ENCODE measurements around the gene TIMM9.
"Not testable (repeated sequence)": the region's sequence is repeated elsewhere in the genome, so short reads cannot be mapped to it uniquely, and the experiment has no call there.

The TIMM9 gene, protein sequence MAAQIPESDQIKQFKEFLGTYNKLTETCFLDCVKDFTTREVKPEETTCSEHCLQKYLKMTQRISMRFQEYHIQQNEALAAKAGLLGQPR

DNA sequence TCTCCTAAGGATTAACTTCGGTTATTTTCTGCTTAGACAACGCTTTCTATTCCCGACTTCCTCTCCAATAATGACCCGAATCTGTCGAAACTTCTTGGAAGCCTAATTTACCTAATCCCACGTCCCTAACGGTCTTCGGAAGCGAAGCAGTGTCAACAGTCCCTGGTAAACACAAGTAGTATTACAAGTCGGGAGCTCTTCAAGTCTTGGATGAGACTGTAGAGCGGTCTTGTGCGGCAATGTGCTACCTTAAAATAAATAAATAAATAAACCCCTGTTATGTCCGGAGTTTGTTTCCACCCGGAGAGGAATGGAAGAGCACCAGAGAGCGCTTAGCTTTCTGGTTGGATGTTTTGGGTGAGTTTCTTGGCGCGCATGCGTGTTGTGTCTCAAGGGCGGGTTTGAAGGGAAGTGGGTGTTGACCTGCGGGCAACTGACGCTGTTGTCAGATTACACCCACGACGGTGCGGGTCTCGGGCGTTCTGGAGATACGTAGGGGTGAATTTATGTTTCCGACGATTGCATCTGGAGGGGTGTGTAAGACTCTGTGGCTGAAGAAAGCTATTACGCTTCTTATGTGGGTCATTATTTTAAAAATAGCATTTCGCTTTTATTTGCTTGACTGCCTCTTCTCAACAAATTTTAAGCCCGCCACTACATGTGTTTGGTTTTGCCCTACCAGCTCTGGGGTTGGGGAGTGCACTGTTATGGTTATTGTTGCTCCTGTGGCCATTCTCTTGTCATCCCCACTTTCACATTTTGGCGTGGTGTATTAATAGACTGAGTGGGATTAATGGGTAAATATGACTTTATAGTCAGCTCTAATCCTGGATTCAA lies at the start of gene TIMM9, which contains the start of gene KIAA0586:
TSS of gene TIMM9 (minus strand) at position 251 of the 837 bp plus-strand sequence. CDS start 15,586 bp downstream, outside the sequence.
TSS of gene KIAA0586 (plus strand) at position 439 of the 837 bp plus-strand sequence. CDS start 546 bp downstream, outside the sequence.
- peak; percentile 90 to 95 for DNase-seq (ENCODE audit: low read depth in 2 of 2)

DNA sequence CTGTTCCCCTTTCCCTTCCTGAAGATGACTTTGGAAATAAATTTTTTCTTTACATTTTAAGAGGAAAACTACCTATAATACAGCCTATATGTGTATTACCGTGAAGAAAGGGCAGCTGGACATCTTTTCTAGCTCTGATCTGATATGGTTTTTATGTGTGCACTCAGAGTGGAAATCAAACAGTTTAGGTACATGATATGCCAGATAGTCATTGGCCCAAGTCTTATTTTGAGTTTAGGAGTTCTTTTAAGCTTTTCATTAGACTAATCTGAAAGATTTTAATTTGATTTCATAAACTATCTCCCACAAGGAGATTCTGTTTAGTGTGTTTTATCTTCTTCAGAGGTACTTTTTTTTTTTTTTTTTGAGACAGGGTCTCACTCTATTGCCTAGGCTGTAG lies 49.0 kb upstream of the TIMM9 start:
- no peak for DNase-seq (ENCODE audit: low read depth in 2 of 2)

DNA sequence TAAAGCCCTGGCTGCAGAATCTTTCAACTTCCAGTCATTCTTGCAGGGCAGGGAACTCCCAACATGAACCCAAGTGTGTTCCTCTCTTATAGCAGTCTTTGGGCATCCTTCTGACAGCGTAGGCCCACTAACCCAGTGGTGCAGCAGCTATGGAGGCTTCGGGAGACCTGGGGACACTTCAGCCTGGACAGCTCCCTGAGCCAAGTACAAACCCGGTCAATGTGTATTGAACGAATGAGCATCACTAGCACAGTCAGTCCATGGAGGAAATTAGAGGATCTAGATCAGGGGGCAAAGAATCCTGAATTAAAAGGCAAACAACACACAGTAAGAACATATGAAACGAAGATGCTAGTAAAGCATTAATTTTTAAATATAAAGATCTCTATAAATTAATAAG lies 42.0 kb upstream of the TIMM9 start:
- DNase-seq (ENCODE audit: low read depth in 2 of 2), result no peak

DNA sequence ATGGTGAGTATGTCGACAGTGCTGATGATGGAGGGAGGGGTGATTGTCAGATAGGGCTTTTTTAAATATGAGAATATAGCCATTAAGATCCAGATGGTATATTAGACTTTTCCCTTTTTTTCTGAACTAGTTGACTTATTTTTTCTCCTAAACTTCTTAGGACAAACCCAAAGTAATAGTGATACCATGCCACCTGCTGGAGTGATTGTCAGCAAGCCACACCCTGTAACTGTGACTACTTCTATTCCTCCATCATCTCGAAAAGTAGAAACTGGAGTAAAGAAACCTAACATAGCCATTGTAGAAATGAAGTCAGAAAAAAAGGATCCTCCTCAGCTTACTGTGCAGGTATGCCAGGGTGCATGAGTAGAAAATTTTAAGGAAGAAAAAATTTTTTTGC lies 40.2 kb upstream of the TIMM9 start:
- DNase-seq (ENCODE audit: low read depth in 2 of 2), result no peak

DNA sequence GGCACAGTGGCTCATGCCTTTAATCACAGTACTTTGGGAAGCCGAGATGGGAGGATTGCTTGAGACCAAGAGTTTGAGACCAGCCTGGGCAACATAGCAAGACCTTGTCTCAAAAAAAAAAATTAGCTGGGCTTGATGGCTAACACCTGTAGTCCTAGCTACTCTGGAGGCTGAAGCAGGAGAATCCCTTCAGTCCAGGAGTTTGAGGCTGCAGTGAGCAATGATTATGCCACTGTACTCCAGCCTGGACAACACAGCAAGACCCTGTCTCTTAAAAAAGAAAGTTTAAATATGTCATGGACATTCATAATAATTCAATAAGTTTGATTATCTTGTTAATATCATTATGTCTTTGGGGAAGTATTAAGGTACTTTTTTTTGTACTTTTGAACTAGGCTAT lies 39.1 kb upstream of the TIMM9 start:
- DNase-seq (ENCODE audit: low read depth in 2 of 2), result no peak

DNA sequence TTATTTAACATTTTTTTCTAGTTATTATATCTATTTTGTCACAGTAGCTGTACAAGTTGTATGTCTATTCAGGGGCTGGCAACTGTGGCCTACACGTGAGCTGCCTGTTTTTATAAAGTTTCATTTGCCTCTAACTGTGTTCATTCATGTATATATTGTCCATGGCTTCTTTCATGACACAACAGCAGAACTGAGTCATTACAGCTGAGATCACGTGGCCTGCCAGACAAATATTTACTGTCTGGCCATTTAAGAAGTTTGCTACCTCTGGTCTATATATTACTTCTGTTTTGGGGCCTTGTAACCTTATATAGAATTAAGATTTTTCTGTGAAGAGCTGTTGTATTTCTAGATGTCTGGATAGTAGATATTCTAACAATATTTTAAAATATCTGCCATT lies 38.1 kb upstream of the TIMM9 start:
- DNase-seq (ENCODE audit: low read depth in 2 of 2), result no peak

DNA sequence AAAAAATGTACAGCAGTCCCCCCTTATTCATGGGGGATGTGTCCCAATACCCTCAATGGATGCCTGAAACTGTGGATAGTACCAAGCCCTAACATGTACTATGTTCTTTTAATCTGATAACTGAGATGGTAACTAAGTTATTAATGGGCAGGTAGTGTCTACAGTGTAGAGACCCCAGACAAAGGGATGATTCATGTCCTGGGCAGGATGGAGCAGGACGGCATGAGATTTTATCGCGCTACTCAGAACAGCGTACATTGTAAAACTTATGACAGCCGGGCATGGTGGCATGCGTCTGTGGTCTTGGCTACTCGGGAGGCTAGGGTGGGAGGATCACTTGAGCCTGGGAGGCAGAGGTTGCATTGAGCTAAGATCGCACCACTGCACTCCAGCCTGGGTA lies 37.3 kb upstream of the TIMM9 start:
- no peak for DNase-seq (ENCODE audit: low read depth in 2 of 2)

DNA sequence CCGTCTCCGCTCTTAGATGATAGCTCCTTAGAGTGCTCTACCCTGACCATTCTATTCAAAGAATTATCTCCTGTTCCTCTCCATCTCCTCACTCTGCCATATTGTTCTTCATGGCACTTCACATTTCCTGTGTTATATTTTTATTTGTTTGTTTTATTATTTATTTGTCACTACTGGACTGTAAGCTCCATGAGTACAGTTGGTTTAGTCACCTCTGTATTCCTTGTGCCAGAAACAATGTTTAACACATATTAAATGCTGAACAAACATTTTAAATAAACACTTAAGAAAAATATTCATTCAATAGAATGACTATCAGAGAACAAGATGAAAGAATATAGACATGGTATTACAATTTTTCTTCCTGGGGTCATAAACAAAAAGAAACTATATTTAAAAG lies 35.8 kb upstream of the TIMM9 start:
- DNase-seq (ENCODE audit: low read depth in 2 of 2), result no peak

DNA sequence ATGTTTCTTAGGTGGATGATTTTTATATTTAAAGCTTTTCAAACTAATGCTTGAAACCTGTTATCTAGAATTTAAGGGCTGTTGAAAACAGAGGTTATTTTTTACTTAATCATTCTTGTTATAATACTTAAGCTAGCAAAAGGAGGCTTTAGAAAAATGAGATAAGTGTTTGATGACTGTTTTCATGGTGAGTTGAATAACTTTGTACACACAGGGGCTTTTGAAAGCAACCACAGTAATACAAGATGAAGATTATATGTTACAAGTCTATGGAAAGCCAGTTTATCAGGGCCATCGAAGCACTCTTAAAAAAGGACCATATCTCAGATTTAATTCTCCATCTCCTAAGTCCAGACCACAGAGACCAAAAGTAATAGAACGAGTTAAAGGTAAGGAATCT lies 33.4 kb upstream of the TIMM9 start:
- no peak for DNase-seq (ENCODE audit: low read depth in 2 of 2)

DNA sequence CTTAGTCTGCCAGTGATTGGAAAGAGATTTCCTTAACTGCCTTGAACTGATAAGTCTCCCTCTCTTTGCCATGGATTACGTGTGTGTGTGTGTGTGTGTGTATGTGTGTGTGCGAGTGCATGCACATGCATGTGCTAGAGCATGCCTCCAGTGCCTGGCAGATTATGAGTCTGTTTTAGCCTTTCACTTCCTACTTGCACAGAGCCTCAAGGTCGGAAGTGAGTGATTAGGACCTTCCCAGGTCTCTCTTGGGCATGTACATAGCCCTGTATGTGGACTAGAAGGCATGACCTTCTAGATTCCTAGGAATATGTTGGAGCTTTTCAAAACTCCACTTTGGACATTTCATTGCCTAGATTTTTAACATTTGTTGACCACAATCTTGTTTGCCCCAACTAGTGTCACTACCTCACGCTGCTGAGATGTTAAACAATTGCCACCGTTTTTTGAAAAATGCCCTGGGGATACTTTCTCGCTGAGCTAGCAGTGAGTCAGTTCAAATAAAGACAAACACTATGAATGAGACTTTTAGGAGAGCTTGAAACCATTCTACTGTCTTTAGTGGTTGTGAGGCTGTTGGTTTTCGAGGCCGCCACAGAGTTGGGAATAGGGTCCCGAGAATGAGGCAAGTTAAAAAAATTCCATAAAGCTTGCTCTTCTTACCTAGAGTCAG lies 28.4 kb upstream of the TIMM9 start:
- DNase-seq (ENCODE audit: low read depth in 2 of 2), result no peak

DNA sequence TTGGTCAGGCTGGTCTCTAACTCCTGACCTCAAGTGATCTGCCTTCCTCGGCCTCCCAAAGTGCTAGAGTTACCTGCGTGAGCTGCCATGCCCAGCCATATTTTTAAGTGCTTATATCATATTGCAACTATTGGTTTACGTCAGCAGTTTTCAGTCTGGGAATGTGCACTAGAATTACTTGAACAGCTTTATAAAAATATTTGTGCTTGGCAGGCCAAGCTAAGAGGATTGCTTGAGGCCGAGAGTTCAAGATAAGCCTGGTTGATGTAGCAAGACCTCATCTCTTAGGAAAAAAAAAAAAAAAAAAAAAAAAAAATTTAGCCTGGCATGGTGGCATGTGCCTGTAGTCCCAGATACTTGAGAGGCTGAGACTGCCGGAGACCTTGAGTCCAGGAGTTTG lies 17.3 kb upstream of the TIMM9 start:
- DNase-seq (ENCODE audit: low read depth in 2 of 2), result no peak

DNA sequence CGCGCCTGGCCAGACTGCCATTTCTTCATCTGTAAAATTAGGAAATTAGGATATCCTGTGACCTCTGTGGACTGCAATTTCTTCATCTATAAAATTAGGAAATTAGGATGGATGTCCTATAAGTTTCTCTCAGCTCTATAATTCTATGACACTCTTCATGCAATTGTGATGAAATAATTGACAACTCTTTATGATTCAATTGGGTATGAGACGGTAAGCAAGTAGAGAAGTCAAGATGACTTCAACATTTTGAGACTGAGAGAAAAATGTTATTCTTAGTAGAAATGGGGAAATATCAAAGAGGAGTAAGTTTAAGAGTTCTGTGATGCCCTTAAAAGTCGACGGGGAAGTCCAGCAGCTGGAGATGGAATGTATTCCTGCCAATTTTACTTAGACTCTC lies 12.1 kb upstream of the TIMM9 start:
- no peak for DNase-seq (ENCODE audit: low read depth in 2 of 2)

DNA sequence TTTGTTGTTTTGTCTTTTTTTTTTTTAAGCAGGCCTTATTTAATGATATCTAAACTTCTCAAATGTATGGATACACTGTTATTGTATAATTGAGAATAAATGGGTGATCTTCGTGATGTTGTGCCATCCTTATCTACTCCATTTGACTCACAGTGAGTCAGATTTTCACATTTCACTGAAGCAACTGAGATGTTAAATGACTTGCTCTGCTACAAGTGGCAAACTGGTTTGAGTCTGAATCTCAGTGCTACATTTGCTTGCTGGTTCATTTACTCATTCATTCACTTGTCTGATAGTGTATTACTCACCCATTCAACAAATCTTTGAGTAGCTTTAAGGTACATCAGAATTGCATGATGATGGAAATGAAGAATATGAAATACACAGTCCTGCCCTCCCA lies 2.8 kb upstream of the TIMM9 start:
- no peak for DNase-seq (ENCODE audit: low read depth in 2 of 2)

DNA sequence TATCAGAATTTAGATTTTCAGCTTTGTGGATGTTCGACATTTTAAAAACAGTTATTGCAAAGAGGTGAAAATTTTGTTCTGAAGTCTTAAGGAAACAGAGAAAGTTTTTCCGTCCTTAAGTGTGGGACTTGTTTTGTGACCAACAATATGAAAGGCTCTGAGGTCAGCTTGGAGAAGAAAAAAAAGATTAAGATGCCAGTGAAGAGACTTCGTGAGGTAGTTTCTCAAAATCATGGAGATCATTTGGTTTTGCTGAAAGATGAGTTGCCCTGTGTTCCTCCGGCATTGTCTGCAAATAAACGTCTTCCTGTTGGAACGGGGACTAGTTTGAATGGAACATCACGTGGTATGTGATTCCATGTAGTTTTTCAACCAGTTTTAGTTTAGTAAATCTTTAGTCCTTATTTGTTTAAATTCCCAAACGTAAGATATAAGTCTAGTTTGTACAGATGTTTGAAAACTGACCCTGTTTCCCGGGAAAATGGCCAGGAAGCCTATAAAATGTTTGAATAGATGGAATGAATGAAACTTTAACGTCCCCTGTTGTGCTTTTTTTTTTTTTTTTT lies 870 bp upstream of the TIMM9 start:
- DNase-seq (ENCODE audit: low read depth in 2 of 2), result no peak

DNA sequence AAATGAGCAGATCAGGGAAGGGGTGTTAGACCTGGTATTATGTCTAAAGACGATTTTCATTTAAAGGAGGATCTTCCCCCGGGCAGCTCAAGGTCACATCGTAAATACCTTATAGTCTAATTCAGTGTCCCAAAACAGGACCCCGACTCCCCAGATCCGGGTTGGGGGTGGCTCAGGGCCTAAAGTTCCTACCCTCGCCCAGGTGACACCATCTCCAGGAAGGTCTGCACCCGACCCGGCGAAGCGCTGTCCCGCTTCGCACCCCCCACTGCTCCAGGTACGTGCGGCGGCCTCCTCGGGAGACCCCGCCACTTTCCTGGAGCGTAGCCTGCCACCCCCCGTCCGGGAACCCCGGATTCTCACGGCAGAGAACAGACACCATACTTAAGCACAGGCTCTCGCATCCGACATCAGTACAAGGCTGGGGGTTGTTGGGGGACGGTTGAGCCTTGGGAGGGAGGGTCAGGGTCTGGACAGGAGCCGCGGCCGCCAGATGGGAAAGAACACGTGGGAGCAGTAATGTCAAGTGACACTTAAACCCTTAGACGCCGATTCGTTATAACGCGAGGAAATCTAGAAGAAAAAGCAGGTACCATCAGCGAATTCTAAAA lies 556 bp downstream of the TIMM9 start:
- DNase-seq (ENCODE audit: low read depth in 2 of 2), result peak; percentile 8 to 14

DNA sequence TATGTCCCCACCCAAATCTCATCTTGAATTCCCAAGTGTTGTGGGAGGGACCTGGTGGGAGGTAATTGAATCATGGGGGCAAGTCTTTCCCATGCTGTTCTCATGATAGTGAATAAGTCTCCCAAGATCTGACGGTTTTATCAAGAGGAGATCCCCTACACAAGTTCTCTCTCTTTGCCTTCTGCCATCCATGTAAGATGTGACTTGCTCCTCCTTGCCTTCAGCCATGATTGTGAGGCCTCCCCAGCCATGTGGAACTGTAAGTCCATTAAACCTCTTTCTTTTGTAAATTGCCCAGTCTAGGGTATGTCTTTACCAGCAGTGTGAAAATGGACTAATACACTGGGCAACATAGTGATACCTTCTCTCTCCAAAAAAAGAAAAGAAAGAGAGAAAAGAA lies 10.4 kb downstream of the TIMM9 start:
- not testable (repeated sequence) for DNase-seq (ENCODE audit: low read depth in 2 of 2)

DNA sequence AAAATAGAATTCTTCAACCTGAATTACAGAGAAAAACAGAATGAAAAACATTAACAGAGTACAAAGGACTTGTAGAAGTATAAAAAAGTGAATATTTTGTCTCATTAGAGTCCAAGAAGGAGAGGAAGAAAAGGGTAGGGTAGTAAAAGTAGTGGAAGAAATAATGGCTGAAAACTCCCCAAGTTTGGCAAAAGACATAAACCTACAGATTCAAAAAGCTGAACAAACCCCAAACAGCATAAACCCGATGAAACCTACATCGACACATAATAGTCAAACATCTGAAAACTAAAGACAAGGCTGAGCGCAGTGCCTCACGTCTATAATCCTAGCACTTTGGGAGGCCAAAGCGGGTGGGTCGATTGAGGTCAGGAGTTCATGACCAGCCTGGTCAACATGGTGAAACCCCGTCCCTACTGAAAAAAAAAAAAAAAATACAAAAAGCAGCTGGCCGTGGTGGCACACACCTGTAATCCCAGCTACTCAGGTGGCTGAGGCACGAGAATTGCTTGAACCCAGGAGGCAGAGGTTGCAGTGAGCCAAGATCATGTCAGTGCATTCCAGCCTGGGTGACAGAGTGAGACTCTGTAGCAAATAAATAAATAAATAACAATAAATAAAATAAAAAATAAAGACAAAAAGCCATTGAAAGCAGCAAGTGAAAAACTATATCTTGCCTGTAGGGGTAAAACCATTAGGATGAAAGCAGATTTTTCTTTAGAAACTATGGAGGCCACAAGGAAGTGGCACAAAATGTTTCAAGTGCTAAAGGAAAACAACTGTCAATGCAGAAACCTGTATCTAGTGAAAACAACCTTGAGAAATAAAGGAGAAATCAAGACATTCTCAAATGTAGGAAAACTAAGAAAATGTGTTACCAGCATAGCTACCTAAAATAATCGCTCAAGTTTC lies 11.4 kb downstream of the TIMM9 start:
- no peak for DNase-seq (ENCODE audit: low read depth in 2 of 2)

DNA sequence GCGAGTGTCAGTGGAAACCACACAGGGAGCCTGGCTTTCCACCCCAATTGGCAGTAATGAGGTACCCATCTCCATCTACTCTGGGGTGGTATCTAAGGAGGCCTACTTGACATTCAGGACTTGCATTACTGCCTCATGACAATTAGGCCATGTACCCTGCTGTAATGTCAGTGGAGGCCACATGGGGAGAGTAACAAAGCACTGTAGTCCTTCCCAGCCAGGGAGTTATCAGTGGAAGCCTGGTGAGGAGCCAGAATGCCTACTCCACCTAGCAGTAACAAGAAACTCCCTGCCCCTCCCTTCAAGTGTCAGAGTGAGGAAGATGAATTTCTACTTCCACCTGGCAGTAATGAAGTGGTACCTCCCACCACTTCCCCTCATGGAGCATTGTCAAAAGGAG lies 12.5 kb downstream of the TIMM9 start:
- no peak for DNase-seq (ENCODE audit: low read depth in 2 of 2)

DNA sequence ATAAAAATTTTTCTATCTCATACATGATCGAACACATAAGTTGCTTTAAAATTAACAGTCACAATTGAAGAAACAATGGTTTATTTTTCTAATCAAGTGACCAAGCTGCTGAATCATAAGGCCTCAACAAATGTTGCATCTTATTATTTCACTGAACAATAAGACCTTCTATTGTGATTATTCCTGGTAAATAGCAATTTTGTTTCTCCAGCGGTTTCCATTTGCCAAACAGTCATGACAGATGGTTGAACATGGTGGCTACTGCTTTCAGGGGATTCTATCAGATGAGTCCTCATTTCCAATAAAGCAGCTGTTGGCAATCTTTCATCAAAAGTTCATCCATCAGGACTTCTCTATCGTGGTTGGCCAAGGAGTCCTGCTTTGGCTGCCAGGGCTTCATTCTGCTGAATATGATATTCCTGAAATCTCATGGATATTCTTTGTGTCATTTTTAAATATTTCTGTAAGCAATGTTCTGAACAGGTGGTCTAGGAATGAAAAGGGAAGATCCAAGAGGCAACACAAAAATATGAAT lies 18.6 kb downstream of the TIMM9 start:
- DNase-seq (ENCODE audit: low read depth in 2 of 2), result no peak

DNA sequence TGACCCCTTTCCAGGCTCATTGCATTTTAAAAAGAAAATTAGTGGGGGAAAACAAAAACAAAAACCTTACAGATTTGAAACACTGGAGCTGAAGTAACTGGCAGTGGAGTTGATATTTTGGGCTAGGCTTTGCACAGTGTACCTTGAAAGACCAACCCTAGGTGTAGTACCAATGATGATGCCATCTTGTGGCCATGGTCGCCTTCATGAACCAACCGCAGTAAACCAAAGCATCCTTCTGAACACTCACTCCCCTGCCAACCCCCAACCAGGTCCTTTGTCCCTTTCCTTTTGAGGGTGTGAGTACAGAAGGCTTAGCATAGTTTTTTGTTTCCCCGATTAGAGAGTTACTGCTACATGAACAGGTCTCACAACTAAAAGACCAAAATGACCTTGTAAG lies 25.7 kb downstream of the TIMM9 start:
- DNase-seq (ENCODE audit: low read depth in 2 of 2), result no peak

DNA sequence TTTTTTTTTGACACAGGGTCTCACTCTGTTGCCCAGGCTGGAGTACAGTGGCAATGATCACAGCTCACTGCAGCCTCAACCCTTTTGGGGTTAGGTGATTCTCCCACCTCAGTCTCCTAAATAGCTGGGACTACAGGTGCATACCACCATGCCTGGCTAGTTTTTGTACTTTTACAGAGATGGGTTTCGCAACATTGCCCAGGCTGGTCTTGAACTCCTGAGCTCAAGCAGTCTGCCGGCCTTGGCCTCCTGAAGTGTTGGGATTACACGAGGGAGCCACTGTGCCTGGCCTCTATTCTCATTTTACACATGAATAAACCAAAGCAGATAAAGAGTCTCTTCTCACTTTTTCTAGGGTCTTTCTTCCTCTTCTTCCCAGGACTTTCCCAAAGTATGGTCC lies 28.4 kb downstream of the TIMM9 start:
- no peak for DNase-seq (ENCODE audit: low read depth in 2 of 2)

Data from activated CD8-positive, alpha-beta memory T cell treated with anti-CD3 and anti-CD28 coated beads for 4 hours (primary cell).